GM12865 (cell line): ENCODE data around the gene GATA1.

Experiments used
- DNase-seq: peaks from one replicate; pipeline ENCODE4 v3.0.0; 2010; ENCODE audit warnings: low read depth
- H3K4me3 ChIP-seq: 2 replicates; pipeline ENCODE4 v1.5.1; 2011; ENCODE audit warnings: mild to moderate bottlenecking, low read depth, low read length, control low read depth
- CTCF ChIP-seq: IDR thresholded peaks from 2 replicates; pipeline ENCODE4 v1.5.1; 2011; ENCODE audit warnings: low read length, control low read depth, low read depth, inconsistent platforms; ENCODE audit not compliant: insufficient read depth; ENCODE audit errors: missing control alignments

The GATA1 gene

GRCh38 chrX:48769230-48769629 lies 17.2 kb upstream of the GATA1 start:
- TF ChIP-seq CTCF = no peak
- no peak overlapping the region for H3K4me3 ChIP-seq
- DNase-seq = no peak

GRCh38 chrX:48770296-48770695 lies 16.1 kb upstream of the GATA1 start:
- no peak for DNase-seq
- TF ChIP-seq CTCF = no peak
- no peak overlapping the region for H3K4me3 ChIP-seq

- no peak overlapping the region for H3K4me3 ChIP-seq
- TF ChIP-seq CTCF = no peak
- DNase-seq = no peak
These were observed 13.8 kb upstream of the GATA1 start for GRCh38 chrX:48772602-48773001.

- no peak for DNase-seq
- no peak overlapping the region for H3K4me3 ChIP-seq
- TF ChIP-seq CTCF = no peak
These were observed 9.5 kb upstream of the GATA1 start for GRCh38 chrX:48776818-48777439.

GRCh38 chrX:48779399-48779798 lies 7.0 kb upstream of the GATA1 start:
- H3K4me3 ChIP-seq = no peak overlapping the region
- no peak for DNase-seq
- no peak for TF ChIP-seq CTCF

GRCh38 chrX:48781705-48782104 lies 4.7 kb upstream of the GATA1 start:
- TF ChIP-seq CTCF = no peak
- H3K4me3 ChIP-seq = no peak overlapping the region
- DNase-seq = no peak

- H3K4me3 ChIP-seq = no peak overlapping the region
- DNase-seq = no peak
- TF ChIP-seq CTCF = no peak
These were observed 4.2 kb upstream of the GATA1 start for GRCh38 chrX:48782216-48782615.
